Left lung (tissue), 10 donors: Measurements from ENCODE around the gene BRD3. TPM values are rescaled to one million over a fixed set of nuclear protein-coding genes. Genes with fewer than 3 reads are reported as not detected.

Experiments used
- ATAC-seq: fragments of 200-7000 bp; cut with Tn5 transposase; one replicate; pipeline ENCODE4 v1.9.1; 2020; ENCODE audit warnings: moderate library complexity
- DNase-seq, 4 donors: peaks; one replicate each; pipeline ENCODE4 v3.0.0-alpha.2; 2013 to 2020
- H3K27ac ChIP-seq, 2 donors: fragments of 200-600 bp; sonication (generic) in 1 of 2; one replicate each; pipeline versions ENCODE4 v1.5.0 to v1.8.0; 2020 to 2021
- H3K27me3 ChIP-seq, 2 donors: fragments of 200-600 bp; sonication (generic) in 1 of 2; one replicate each; pipeline versions ENCODE4 v1.5.0 to v1.8.0; 2020 to 2021
- H3K36me3 ChIP-seq, 2 donors: fragments of 200-600 bp; sonication (generic) in 1 of 2; one replicate each; pipeline versions ENCODE4 v1.5.0 to v1.8.0; 2020 to 2021
- H3K4me1 ChIP-seq, 2 donors: fragments of 200-600 bp; one replicate each; pipeline ENCODE4 v1.8.0; 2021
- H3K4me3 ChIP-seq, 2 donors: fragments of 200-600 bp; sonication (generic) in 1 of 2; one replicate each; pipeline versions ENCODE4 v1.5.0 to v1.8.0; 2020 to 2021; ENCODE audit warnings: mild to moderate bottlenecking in 1 of 2
- H3K9me3 ChIP-seq, 2 donors: fragments of 200-600 bp; sonication (generic) in 1 of 2; one replicate each; pipeline versions ENCODE4 v1.5.0 to v1.8.0; 2020 to 2021
- CTCF ChIP-seq, 2 donors: fragments of 200-600 bp; sonication (generic) in 1 of 2; IDR thresholded peaks; one replicate each; pipeline versions ENCODE4 v1.5.0 to v1.8.0; 2021; ENCODE audit warnings: antibody characterized with exemption in 2 of 2
- intact Hi-C, 2 donors: fragments of 100-400 bp; cut with DNase I; formaldehyde crosslinking; loops; one replicate each; pipeline versions ENCODE4 v1.11.2 to v1.14.2; 2022
- polyA plus RNA-seq, 6 donors: library from polyadenylated mRNA; unstranded; fragments of 120-200 nt; gene quantifications; one replicate each; pipeline ENCODE4 v1.2.1, GENCODE V29; 2013; ENCODE audit not compliant: insufficient read length in 6 of 6
- total RNA-seq, 2 donors: library from RNA; stranded (reverse); fragmentation: NEBNext Ultra II Directional; extraction: Animal tissue kit (Norgen Biotek cat#: 25700); gene quantifications; one replicate each; pipeline ENCODE4 v1.2.1, GENCODE V29; 2021
- donor health status: DM: no; HTN: yes; CAD: no.
- donor health status: DM: no; HTN: no; CAD: no.

BRD3 gene
- total and polyA plus RNA-seq, 8 donors, result 27.0 to 45.8 (median 39.0) TPM

- H3K27ac ChIP-seq, result peak overlapping the region in 1 of 2 donors; percentile 35
- H3K4me3 ChIP-seq, result no peak overlapping the region
- no peaks in the 10 kb centered on the region for H3K9me3 ChIP-seq
- peaks cover 0 to 18% of the 10 kb centered on the region in 2 donors for H3K36me3 ChIP-seq
- ATAC-seq (peak; percentile 20), DNase-seq (peak in 2 of 4 donors; percentile 30 to 67)
- H3K27me3 ChIP-seq, result no peaks in the 10 kb centered on the region
- TF ChIP-seq CTCF (IDR thresholded peaks at IDR 0.05), result no peak
- intact Hi-C loops, result no loop called here
- peaks cover 24 to 75% of the 10 kb centered on the region in 2 donors for H3K4me1 ChIP-seq
Observed at GRCh38 chr9:134056483-134057306, 11.1 kb downstream of the BRD3 start.

- intact Hi-C loops, result no loop called here
- no peaks in the 10 kb centered on the region for H3K9me3 ChIP-seq
- peaks cover 0 to 25% of the 10 kb centered on the region in 2 donors for H3K36me3 ChIP-seq
- DNase-seq (peak in 3 of 4 donors; percentile 52 to 90 (median 81)), ATAC-seq (peak; percentile 90)
- no peaks in the 10 kb centered on the region for H3K27me3 ChIP-seq
- H3K4me3 ChIP-seq, result no peak overlapping the region
- no peak for TF ChIP-seq CTCF (IDR thresholded peaks at IDR 0.05)
- peaks cover 24 to 68% of the 10 kb centered on the region in 2 donors for H3K4me1 ChIP-seq
- peak overlapping the region in 1 of 2 donors; percentile 35 for H3K27ac ChIP-seq
Observed at GRCh38 chr9:134055981-134056461, 11.8 kb downstream of the BRD3 start.

- H3K4me1 ChIP-seq, result peaks cover 24 to 59% of the 10 kb centered on the region in 2 donors
Observed at GRCh38 chr9:134054891-134055811, 12.7 kb downstream of the BRD3 start.

GRCh38 chr9:134053941-134054761 lies 13.7 kb downstream of the BRD3 start:
- ATAC-seq (no peak), DNase-seq (no peak)
- Histone ChIP-seq H3K27me3 (no peaks in the 10 kb centered on the region), H3K4me1 (peaks cover 19 to 49% of the 10 kb centered on the region in 2 donors), H3K36me3 (peaks cover 0 to 44% of the 10 kb centered on the region in 2 donors), H3K27ac (no peak overlapping the region), H3K4me3 (no peak overlapping the region), H3K9me3 (no peaks in the 10 kb centered on the region)
- intact Hi-C loops, result no loop called here
- TF ChIP-seq CTCF (IDR thresholded peaks at IDR 0.05), result no peak

More at GRCh38 chr9:134054891-134055811, 12.7 kb downstream of the BRD3 start:
- no peak for TF ChIP-seq CTCF (IDR thresholded peaks at IDR 0.05)
- ATAC-seq, result peak; percentile 12
- no peak overlapping the region for H3K4me3 ChIP-seq
- intact Hi-C loops, result no loop called here
- H3K27me3 ChIP-seq, result no peaks in the 10 kb centered on the region
- H3K27ac ChIP-seq, result peak overlapping the region in 1 of 2 donors; percentile 33
- H3K36me3 ChIP-seq, result peaks cover 0 to 34% of the 10 kb centered on the region in 2 donors
- H3K9me3 ChIP-seq, result no peaks in the 10 kb centered on the region
- DNase-seq, result peak in 2 of 4 donors; percentile 29 to 72
